Pancreas (tissue), 10 donors: ENCODE measurements around the gene KLHL8. TPM values are rescaled to one million over a fixed set of nuclear protein-coding genes. Genes with fewer than 3 reads are reported as not detected.

Experiments
- ATAC-seq, 4 donors: fragments of 200-7000 bp; cut with Tn5 transposase; one replicate each; pipeline versions ENCODE4 v1.8.0 to v1.9.1; 2020; ENCODE audit warnings: mild to moderate bottlenecking in 4 of 4, moderate library complexity in 4 of 4
- DNase-seq, 6 donors: peaks; one replicate each; pipeline ENCODE4 v3.0.0-alpha.2; 2020
- FAIRE-seq: peaks from 2 replicates; lab custom pipeline; 2012; peaks lifted over from hg19 to GRCh38; lab: Jason Lieb, UNC
- H3K27ac ChIP-seq, 4 donors: fragments of 200-600 bp; sonication (generic); 1 replicate in 3 of 4; 2 replicates in 1 of 4; pipeline versions ENCODE4 v1.5.0 to v1.8.0; 2020
- H3K27me3 ChIP-seq, 4 donors: fragments of 200-600 bp; one replicate each; pipeline ENCODE4 v1.8.0; 2021
- H3K36me3 ChIP-seq, 3 donors: fragments of 200-600 bp; sonication (generic) in 1 of 3; one replicate each; pipeline versions ENCODE4 v1.5.0 to v1.8.0; 2020 to 2021
- H3K4me1 ChIP-seq, 3 donors: fragments of 200-600 bp; one replicate each; pipeline ENCODE4 v1.8.0; 2021
- H3K4me3 ChIP-seq, 4 donors: fragments of 200-600 bp; sonication (generic) in 2 of 4; one replicate each; pipeline versions ENCODE4 v1.5.0 to v1.8.0; 2020 to 2021
- H3K9me3 ChIP-seq, 4 donors: fragments of 200-600 bp; one replicate each; pipeline ENCODE4 v1.8.0; 2021
- WGBS, 2 donors: extraction: QIAGEN DNeasy Blood & Tissue Kit; methylation state at CpG; one replicate each; pipeline ENCODE4 v1.1.7; 2013; 5-methylcytosine and 5-hydroxymethylcytosine counted together
- intact Hi-C, 3 donors: fragments of 100-400 bp; cut with DNase I; formaldehyde crosslinking; loops; one replicate each; pipeline versions ENCODE4 v1.11.1 to v1.14.2; 2022
- polyA plus RNA-seq, 2 donors: library from polyadenylated mRNA; stranded (reverse); fragments of 200-250 nt; gene quantifications; one replicate each; pipeline ENCODE4 v1.2.3, GENCODE V29; 2013
- total RNA-seq, 6 donors: library from RNA; stranded (reverse); fragmentation: NEBNext Ultra II Directional in 4 of 6; extraction: Animal tissue kit (Norgen Biotek cat#: 25700) in 4 of 6; gene quantifications; one replicate each; pipeline versions ENCODE4 v1.2.1 to v1.2.4, GENCODE V29; 2021 to 2023
- TF ChIP-seq, protein P1 (sequence below), 4 donors: fragments of 200-600 bp; sonication (generic) in 3 of 4; IDR thresholded peaks; one replicate each; pipeline versions ENCODE4 v1.5.0 to v1.8.0; 2021; ENCODE audit warnings: antibody characterized with exemption in 4 of 4
- donor health status: healthy with polysubstance abuse.
- donor health status: DM: no; HTN: no; CAD: no; lungs with moderate emphysema.
- donor health status: DM: no; HTN: no; CAD: no.
- donor health status: control.
- donor health status: control.
- donor health status: Bipolar disorder and iron deficiency.
- donor health status: DM: yes; HTN: yes; CAD: no.
- donor health status: DM: no; HTN: no; CAD: no.
- donor health status: DM: no; HTN: no; CAD: no.
- donor health status: DM: yes; HTN: yes; CAD: no.

KLHL8 gene
- total and polyA plus RNA-seq, 8 donors = 1.7 to 9.8 (median 5.5) TPM

DNA sequence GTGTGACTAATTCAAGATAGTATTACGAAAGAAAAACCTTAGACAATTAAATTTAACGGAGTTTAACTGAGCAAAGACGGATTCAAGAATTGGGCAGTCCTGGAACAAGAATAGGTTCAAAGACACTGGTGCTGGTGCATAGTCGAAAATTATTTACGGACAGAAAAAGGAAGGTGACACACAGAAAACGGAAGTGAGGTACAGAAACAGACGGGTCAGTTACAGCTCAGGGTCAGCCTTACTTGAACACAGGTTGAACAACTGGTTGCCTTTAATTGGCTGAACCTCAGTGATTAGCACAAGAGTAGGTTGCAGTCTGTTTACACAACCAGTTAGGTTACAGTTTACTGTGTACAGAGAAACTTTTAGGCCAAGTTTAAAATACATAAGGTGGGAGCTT, 31.5 kb downstream of the KLHL8 start:
- Histone ChIP-seq H3K4me3 (no peak overlapping the region), H3K36me3 (no peaks in the 10 kb centered on the region), H3K4me1 (peaks cover 0 to 5% (median 0%) of the 10 kb centered on the region in 3 donors), H3K27me3 (no peaks in the 10 kb centered on the region), H3K27ac (no peak overlapping the region), H3K9me3 (no peaks in the 10 kb centered on the region)
- TF ChIP-seq, protein P1, sequence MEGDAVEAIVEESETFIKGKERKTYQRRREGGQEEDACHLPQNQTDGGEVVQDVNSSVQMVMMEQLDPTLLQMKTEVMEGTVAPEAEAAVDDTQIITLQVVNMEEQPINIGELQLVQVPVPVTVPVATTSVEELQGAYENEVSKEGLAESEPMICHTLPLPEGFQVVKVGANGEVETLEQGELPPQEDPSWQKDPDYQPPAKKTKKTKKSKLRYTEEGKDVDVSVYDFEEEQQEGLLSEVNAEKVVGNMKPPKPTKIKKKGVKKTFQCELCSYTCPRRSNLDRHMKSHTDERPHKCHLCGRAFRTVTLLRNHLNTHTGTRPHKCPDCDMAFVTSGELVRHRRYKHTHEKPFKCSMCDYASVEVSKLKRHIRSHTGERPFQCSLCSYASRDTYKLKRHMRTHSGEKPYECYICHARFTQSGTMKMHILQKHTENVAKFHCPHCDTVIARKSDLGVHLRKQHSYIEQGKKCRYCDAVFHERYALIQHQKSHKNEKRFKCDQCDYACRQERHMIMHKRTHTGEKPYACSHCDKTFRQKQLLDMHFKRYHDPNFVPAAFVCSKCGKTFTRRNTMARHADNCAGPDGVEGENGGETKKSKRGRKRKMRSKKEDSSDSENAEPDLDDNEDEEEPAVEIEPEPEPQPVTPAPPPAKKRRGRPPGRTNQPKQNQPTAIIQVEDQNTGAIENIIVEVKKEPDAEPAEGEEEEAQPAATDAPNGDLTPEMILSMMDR (IDR thresholded peaks at IDR 0.05) = no peak
- WGBS, 2 donors = 91% methylated on average over 7 of the region's 7 CpGs
- intact Hi-C loops = no loop called here
- DNase-seq (no peak), ATAC-seq (no peak), FAIRE-seq (no peak)

DNA sequence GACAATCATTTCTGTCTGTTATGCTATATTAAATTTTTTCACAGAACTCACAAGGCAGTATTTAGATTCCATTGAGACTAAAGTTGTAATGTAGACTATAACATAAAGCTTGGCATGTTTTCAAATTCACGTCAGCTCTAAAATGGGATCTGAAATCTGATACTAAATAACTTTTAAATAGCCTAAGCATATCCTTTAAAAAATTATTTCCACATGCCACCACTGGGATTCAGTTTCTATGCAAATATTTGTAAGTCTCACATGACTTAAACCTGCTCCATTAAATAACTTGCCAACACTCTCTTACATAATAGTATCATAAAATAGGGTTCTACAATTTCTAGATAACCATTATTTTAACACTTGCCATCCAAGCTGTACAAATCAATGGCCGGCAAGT, 32.4 kb downstream of the KLHL8 start:
- no peaks in the 10 kb centered on the region for H3K36me3 ChIP-seq
- ATAC-seq = peak in 2 of 4 donors; percentile 69 to 71
- peak; percentile 41 for FAIRE-seq
- H3K4me1 ChIP-seq = peaks cover 0 to 5% (median 0%) of the 10 kb centered on the region in 3 donors
- intact Hi-C loops = no loop called here
- no peaks in the 10 kb centered on the region for H3K27me3 ChIP-seq
- H3K27ac ChIP-seq = no peak overlapping the region
- no peaks in the 10 kb centered on the region for H3K9me3 ChIP-seq
- 43 to 48% methylated on average over 2 of the region's 2 CpGs for WGBS, 2 donors
- TF ChIP-seq, protein P1 (IDR thresholded peaks at IDR 0.05) = no peak
- no peak overlapping the region for H3K4me3 ChIP-seq
- no peak for DNase-seq

DNA sequence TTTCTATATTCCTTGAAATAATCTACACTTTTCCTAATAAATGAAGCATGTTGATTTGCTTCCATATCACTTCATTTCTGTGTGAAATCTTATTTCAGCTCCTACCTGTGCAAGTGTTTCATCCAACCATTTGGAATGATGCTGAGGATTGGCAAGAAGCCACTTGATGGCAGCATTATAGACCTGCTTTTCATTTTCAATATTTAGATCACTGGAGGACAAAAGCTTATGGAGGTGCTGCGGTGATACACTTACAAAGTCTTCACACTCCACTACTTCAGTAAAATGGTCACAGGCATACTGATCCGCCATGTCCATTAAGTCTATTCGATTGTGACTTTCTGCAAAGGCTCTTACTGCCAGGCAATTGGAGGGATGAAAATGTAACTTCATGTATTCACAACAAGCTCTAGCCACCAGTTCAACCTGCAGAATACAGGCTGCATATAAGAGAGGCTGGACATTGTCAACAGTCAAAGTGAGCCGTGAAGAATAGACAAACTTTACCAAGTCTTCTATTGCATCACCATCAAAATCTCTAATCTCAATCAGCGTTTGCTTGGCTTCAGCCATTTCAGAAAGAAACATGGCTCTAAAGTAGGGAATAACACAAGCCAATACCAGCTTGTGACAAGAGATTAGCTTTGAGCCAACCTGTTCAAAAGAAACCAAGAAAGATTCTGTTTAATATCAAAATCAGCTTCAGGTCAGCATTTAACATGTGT, 35.1 kb downstream of the KLHL8 start:
- H3K4me3 ChIP-seq = no peak overlapping the region
- 84% methylated on average over 5 of the region's 5 CpGs for WGBS, 2 donors
- no peaks in the 10 kb centered on the region for H3K36me3 ChIP-seq
- H3K9me3 ChIP-seq = no peaks in the 10 kb centered on the region
- peaks cover 0 to 5% (median 0%) of the 10 kb centered on the region in 3 donors for H3K4me1 ChIP-seq
- TF ChIP-seq, protein P1 (IDR thresholded peaks at IDR 0.05) = no peak
- ATAC-seq = no peak
- intact Hi-C loops = no loop called here
- no peak for FAIRE-seq
- H3K27me3 ChIP-seq = no peaks in the 10 kb centered on the region
- DNase-seq = no peak
- H3K27ac ChIP-seq = no peak overlapping the region

DNA sequence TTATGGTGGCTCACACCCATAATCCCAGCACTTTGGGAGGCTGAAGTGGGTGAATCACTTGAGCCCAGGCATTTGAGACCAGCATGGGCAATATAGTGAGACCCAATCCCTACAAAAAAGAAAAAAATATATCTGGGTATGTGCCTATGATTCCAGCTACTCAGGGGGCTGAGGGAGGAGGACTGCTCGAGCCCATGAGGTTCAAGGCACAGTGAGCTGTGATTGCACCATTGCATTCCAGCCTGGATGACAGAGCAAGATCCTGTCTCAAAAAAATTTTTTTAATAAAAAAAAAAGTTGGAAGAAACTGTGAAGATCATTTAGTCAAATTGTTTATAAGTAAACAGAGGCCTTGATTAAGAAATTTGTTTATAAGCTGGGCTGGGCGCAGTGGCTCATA, 39.7 kb downstream of the KLHL8 start:
- TF ChIP-seq, protein P1 (IDR thresholded peaks at IDR 0.05) = no peak
- FAIRE-seq (no peak), ATAC-seq (no peak), DNase-seq (no peak)
- H3K27me3 ChIP-seq = no peaks in the 10 kb centered on the region
- no peaks in the 10 kb centered on the region for H3K4me1 ChIP-seq
- no peaks in the 10 kb centered on the region for H3K36me3 ChIP-seq
- WGBS, 2 donors = 92 to 100% methylated on average over 2 of the region's 2 CpGs
- no peaks in the 10 kb centered on the region for H3K9me3 ChIP-seq
- no peak overlapping the region for H3K4me3 ChIP-seq
- intact Hi-C loops = no loop called here
- H3K27ac ChIP-seq = no peak overlapping the region

DNA sequence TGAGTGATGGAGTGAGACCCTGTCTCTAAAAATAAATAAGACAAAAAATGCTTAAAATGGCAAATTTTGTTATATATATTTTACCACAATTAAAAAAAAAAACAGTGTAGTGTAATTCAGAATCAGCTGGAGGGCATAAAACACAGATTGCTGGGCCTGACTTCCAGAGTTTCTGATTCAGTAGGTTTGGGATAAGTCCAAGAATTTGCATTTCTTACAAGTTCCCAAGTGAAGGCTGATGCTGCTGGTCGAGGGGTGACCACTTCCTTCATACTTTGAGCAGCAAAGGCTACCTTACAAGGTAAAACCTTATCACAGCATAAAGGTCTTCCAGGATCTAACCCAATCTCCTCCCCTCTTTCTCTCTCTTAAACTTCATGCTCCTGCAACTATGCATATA, 40.7 kb downstream of the KLHL8 start:
- TF ChIP-seq, protein P1 (IDR thresholded peaks at IDR 0.05) = no peak
- ATAC-seq (no peak), FAIRE-seq (no peak), DNase-seq (no peak)
- WGBS, 2 donors = 64 to 68% methylated on average over 1 of the region's 1 CpG
- Histone ChIP-seq H3K27me3 (no peaks in the 10 kb centered on the region), H3K4me3 (no peak overlapping the region), H3K9me3 (no peaks in the 10 kb centered on the region), H3K4me1 (no peaks in the 10 kb centered on the region), H3K27ac (no peak overlapping the region), H3K36me3 (no peaks in the 10 kb centered on the region)
- intact Hi-C loops = no loop called here
